Measurements from ENCODE around the gene OR10AD1. TPM values are rescaled to one million over a fixed set of nuclear protein-coding genes. Genes with fewer than 3 reads are reported as not detected.

The OR10AD1 gene
- total and polyA plus RNA-seq, 9 of the 15 experiments (the other 6 are each of a cell fraction or from before 2014, with no cell fraction given) = not detected

DNA sequence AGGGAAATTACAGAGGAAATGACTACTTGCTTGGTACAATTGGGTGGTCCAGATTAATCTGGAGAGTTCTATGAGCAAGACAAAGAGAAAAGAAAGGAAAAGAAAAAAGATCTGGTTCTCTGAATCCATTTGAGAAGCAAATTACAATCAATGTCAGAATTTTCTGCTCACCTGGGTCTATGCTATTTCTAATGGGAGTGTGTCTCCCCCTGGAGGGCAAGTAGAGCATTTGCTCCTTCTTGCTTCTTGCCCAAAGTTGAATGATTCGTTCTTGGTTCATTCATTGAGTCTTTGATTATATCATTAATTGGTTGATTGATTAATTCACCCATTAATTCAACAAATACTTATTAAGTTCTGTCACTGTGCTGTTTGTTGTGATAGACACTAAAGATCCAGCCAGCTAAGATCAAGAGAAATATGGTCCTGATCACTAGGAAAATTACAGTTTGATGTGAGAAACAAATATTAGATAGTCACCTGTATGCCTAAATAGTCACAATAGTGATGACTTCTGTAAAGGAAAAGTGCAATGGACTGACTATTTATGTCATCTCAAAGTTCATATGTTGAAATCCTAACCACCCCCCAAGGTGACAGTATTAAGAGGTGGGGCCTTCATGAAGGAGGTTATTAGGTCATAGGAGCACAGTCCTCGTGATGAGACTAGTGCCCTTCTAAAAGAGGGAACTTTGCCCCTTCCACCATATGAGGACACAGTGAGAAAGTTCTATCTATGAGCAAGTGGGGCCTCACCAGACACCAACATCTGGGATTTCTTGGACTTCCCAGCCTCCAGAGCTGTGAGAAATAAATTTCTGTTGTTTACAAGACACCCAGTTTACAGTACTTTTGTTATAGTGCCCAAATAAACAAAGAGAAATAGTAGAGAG, 37.8 kb downstream of the OR10AD1 start (continued):
- TF ChIP-seq, protein P1, sequence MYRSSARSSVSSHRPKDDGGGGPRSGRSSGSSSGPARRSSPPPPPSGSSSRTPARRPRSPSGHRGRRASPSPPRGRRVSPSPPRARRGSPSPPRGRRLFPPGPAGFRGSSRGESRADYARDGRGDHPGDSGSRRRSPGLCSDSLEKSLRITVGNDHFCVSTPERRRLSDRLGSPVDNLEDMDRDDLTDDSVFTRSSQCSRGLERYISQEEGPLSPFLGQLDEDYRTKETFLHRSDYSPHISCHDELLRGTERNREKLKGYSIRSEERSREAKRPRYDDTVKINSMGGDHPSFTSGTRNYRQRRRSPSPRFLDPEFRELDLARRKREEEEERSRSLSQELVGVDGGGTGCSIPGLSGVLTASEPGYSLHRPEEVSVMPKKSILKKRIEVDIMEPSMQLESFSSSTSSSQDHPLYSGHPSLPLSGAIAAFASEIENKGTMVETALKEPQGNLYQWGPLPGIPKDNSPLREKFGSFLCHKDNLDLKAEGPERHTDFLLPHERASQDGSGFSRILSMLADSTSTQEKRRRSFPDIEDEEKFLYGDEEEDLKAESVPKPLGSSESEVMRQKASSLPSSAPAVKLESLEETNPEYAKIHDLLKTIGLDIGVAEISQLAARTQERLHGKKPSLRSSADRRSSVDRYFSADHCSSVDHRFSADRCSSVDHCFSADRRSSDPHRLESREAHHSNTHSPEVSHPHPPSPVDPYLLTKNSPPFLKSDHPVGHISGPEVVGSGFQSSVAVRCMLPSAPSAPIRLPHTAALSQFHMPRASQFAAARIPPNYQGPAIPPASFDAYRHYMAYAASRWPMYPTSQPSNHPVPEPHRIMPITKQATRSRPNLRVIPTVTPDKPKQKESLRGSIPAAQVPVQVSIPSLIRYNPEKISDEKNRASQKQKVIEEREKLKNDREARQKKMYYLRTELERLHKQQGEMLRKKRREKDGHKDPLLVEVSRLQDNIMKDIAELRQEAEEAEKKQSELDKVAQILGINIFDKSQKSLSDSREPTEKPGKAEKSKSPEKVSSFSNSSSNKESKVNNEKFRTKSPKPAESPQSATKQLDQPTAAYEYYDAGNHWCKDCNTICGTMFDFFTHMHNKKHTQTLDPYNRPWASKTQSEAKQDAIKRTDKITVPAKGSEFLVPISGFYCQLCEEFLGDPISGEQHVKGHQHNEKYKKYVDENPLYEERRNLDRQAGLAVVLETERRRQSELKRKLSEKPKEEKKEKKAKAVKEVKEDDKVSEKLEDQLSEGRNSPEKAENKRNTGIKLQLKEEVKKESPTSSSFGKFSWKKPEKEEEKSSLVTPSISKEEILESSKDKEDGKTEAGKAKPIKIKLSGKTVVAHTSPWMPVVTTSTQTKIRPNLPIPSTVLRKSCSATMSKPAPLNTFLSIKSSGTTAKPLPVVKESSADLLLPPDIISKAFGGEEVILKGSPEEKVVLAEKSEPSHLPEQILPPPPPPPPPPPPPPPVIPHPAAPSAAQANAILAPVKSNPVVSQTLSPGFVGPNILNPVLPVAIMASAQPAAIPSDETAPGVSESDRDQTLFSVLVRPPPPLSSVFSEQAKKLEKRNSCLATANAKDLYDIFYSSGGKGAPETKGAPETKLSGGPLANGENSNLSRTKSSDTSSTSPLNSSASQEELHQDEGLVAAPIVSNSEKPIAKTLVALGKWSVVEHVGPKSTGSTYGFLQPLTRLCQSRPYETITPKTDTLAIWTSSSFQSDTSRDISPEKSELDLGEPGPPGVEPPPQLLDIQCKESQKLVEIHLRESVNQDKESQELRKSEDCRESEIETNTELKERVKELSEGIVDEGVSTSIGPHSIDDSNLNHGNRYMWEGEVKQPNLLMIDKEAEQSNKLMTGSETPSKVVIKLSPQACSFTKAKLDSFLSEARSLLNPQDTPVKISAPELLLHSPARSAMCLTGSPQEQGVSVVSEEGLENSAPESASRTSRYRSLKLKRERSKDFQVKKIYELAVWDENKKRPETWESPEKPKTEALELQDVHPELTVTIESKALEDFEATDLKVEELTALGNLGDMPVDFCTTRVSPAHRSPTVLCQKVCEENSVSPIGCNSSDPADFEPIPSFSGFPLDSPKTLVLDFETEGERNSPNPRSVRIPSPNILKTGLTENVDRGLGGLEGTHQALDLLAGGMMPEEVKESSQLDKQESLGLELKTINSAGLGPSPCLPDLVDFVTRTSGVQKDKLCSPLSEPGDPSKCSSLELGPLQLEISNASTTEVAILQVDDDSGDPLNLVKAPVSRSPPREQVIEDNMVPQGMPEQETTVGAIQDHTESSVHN (IDR thresholded peaks at IDR 0.05; ENCODE audit: borderline replicate concordance in 1 of 2, low read depth in 1 of 2) = no peak
- TF ChIP-seq CTBP1 (IDR thresholded peaks at IDR 0.05; ENCODE audit: borderline replicate concordance) (no peak), BMI1 (IDR thresholded peaks at IDR 0.05; ENCODE audit: low read length) (no peak), ARID2 (IDR thresholded peaks at IDR 0.05) (peak; percentile 53; the same call in 1 of the 2 replicates), KLF16 (IDR thresholded peaks at IDR 0.05) (0 out of 2 replicates have a peak, but pooled peaks have one; percentile 43), NEUROD1 (IDR thresholded peaks at IDR 0.05; ENCODE audit: borderline replicate concordance, low read depth, low read length, partially characterized antibody) (no peak), HMG20A (CRISPR knock-in tag; conservative IDR thresholded peaks at IDR 0.05) (no peak), CSDE1 (IDR thresholded peaks at IDR 0.05) (no peak), ZNF347 (CRISPR knock-in tag; IDR thresholded peaks at IDR 0.05; ENCODE audit: low read depth) (no peak), MCM2 (IDR thresholded peaks at IDR 0.05; ENCODE audit: low read depth) (no peak), JUN (IDR thresholded peaks at IDR 0.05; ENCODE audit: borderline replicate concordance, low read depth, low read length) (no peak), JUN (CRISPR knock-in tag; IDR thresholded peaks at IDR 0.05; ENCODE audit: borderline replicate concordance) (no peak)
- TF ChIP-seq, protein P2, sequence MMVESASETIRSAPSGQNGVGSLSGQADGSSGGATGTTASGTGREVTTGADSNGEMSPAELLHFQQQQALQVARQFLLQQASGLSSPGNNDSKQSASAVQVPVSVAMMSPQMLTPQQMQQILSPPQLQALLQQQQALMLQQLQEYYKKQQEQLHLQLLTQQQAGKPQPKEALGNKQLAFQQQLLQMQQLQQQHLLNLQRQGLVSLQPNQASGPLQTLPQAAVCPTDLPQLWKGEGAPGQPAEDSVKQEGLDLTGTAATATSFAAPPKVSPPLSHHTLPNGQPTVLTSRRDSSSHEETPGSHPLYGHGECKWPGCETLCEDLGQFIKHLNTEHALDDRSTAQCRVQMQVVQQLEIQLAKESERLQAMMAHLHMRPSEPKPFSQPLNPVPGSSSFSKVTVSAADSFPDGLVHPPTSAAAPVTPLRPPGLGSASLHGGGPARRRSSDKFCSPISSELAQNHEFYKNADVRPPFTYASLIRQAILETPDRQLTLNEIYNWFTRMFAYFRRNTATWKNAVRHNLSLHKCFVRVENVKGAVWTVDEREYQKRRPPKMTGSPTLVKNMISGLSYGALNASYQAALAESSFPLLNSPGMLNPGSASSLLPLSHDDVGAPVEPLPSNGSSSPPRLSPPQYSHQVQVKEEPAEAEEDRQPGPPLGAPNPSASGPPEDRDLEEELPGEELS (CRISPR knock-in tag; IDR thresholded peaks at IDR 0.05; ENCODE audit: borderline replicate concordance) = no peak
- TF ChIP-seq, protein P3, sequence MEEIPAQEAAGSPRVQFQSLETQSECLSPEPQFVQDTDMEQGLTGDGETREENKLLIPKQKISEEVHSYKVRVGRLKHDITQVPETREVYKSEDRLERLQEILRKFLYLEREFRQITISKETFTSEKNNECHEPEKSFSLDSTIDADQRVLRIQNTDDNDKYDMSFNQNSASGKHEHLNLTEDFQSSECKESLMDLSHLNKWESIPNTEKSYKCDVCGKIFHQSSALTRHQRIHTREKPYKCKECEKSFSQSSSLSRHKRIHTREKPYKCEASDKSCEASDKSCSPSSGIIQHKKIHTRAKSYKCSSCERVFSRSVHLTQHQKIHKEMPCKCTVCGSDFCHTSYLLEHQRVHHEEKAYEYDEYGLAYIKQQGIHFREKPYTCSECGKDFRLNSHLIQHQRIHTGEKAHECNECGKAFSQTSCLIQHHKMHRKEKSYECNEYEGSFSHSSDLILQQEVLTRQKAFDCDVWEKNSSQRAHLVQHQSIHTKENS (CRISPR knock-in tag; IDR thresholded peaks at IDR 0.05) = 0 out of 2 replicates have a peak, but pooled peaks have one; percentile 23

Measured in K562 (cell line).